ENCODE measurements around the gene DGCR6. TPM values are rescaled to one million over a fixed set of nuclear protein-coding genes. Genes with fewer than 3 reads are reported as not detected.

The DGCR6 gene
- total and polyA plus RNA-seq, 2 of the 4 experiments (the other 2 are of a cell fraction): 0.54 to 0.58 TPM

GRCh38 chr22:18933914-18934313 is 27.8 kb downstream of the DGCR6 start:
- no peak overlapping the region for H3K9ac ChIP-seq (ENCODE audit: low read depth, low read length)
- intact Hi-C loops (cut with micrococcal nuclease): no loop called here
- H3K36me3 ChIP-seq (ENCODE audit: control insufficient read depth, insufficient read depth, low read length): no peaks in the 10 kb centered on the region
- POLR2A ChIA-PET (ENCODE audit: unreplicated experiment): no interaction called here
- H2BK120ac ChIP-seq (ENCODE audit: low read depth, low read length): no peak overlapping the region
- H3K4me2 ChIP-seq (ENCODE audit: low read depth, low read length): no peak overlapping the region
- no peaks in the 10 kb centered on the region for H3K9me3 ChIP-seq (ENCODE audit: control insufficient read depth, insufficient read depth, low read length)
- H3K23ac ChIP-seq (ENCODE audit: low read depth, low read length): no peak overlapping the region
- no peak overlapping the region for H3K4me3 ChIP-seq (ENCODE audit: insufficient read depth, low read depth, low read length)
- H3K56ac ChIP-seq (ENCODE audit: extremely low read depth, insufficient read depth, low read length): no peak overlapping the region
- no peak overlapping the region for H2BK20ac ChIP-seq (ENCODE audit: low read depth, low read length)
- in situ Hi-C loops (cut with MboI; ENCODE audit: low sequenced_read_pairs): no loop called here
- dilution Hi-C loops (cut with HindIII; ENCODE audit: low sequenced_read_pairs, unreplicated experiment): no loop called here
- no peaks in the 10 kb centered on the region for H4K20me1 ChIP-seq (ENCODE audit: insufficient read depth, low read length)
- no peak overlapping the region for H2AK5ac ChIP-seq (ENCODE audit: low read depth, low read length)
- BruUV-seq (replicated peaks): no TSS peak
- H3K9me1 ChIP-seq (ENCODE audit: insufficient read depth, low read length): no peaks in the 10 kb centered on the region
- no peaks in the 10 kb centered on the region for H3K4me1 ChIP-seq (ENCODE audit: control insufficient read depth, insufficient read depth, low read length)
- no peaks in the 10 kb centered on the region for H3K79me1 ChIP-seq (ENCODE audit: low read depth in 1 of 2, low read length in 2 of 2)
- TF ChIP-seq RFX5 (IDR thresholded peaks at IDR 0.05; ENCODE audit: low read depth, low read length) (no peak), MAZ (IDR thresholded peaks at IDR 0.05; ENCODE audit: borderline replicate concordance, low read depth, low read length) (no peak), CHD1 (IDR thresholded peaks at IDR 0.05; ENCODE audit: low read depth, low read length) (no peak), CTCF (conservative IDR thresholded peaks at IDR 0.05; ENCODE audit: low read depth, low read length) (no peak), RCOR1 (IDR thresholded peaks at IDR 0.05; ENCODE audit: insufficient replicate concordance, low read length) (no peak), CEBPB (IDR thresholded peaks at IDR 0.05; ENCODE audit: low read depth, low read length) (no peak), BHLHE40 (IDR thresholded peaks at IDR 0.05; ENCODE audit: low read depth, low read length) (no peak), POLR2A (IDR thresholded peaks at IDR 0.05; ENCODE audit: low read depth, low read length) (no peak), NFE2L2 (IDR thresholded peaks at IDR 0.05; ENCODE audit: low read depth, low read length) (no peak), SMC3 (IDR thresholded peaks at IDR 0.05; ENCODE audit: low read depth, low read length) (no peak), ELK1 (IDR thresholded peaks at IDR 0.05; ENCODE audit: borderline replicate concordance, low read depth, low read length) (no peak), FOS (IDR thresholded peaks at IDR 0.05; ENCODE audit: low read depth, low read length) (no peak), MXI1 (IDR thresholded peaks at IDR 0.05; ENCODE audit: borderline replicate concordance, low read depth, low read length) (no peak), USF2 (IDR thresholded peaks at IDR 0.05; ENCODE audit: low read depth, low read length) (no peak), RAD21 (IDR thresholded peaks at IDR 0.05; ENCODE audit: low read length) (no peak), MAFK (IDR thresholded peaks at IDR 0.05; ENCODE audit: low read depth, low read length) (no peak)
- no peak overlapping the region for H4K8ac ChIP-seq (ENCODE audit: low read depth in 2 of 2, low read length in 2 of 2)
- H2BK15ac ChIP-seq (ENCODE audit: low read depth, low read length): no peak overlapping the region
- no peak overlapping the region for H3K18ac ChIP-seq (ENCODE audit: low read depth, low read length)
- no peak for DNase-seq
- H3K27me3 ChIP-seq (ENCODE audit: control insufficient read depth, insufficient read depth, low read length): no peaks in the 10 kb centered on the region
- no CpG with 5 or more reads among the region's 7 CpGs for WGBS, 2 experiments (ENCODE audit: extremely low coverage in 2 of 2, insufficient read length in 1 of 2)
- ATAC-seq (ENCODE audit: low read depth): no peak
- no peak overlapping the region for H2BK5ac ChIP-seq (ENCODE audit: low read depth, low read length, poor library complexity, severe bottlenecking)
- no peak overlapping the region for H2AK9ac ChIP-seq (replicated peaks; ENCODE audit: low read depth, low read length, poor library complexity)
- no peak overlapping the region for H3K4ac ChIP-seq (ENCODE audit: low read depth, low read length)
- no peak overlapping the region for H4K5ac ChIP-seq (ENCODE audit: low read depth, low read length)
- CTCF ChIA-PET: no interaction called here
- no peak overlapping the region for H3K14ac ChIP-seq (replicated peaks; ENCODE audit: low read depth, low read length)
- H2AFZ ChIP-seq (replicated peaks; ENCODE audit: low read length, poor library complexity): no peak overlapping the region
- no peak overlapping the region for H3K27ac ChIP-seq (ENCODE audit: insufficient read depth, low read length)
- H4K91ac ChIP-seq (ENCODE audit: insufficient read depth, low read depth, low read length): no peak overlapping the region
